Nephron progenitor cell (in vitro differentiated cells): ENCODE results near the gene PLIN4.

Experiments used
- DNase-seq: peaks from one replicate; pipeline ENCODE4 v3.0.0; 2021
- H3K27ac Mint-ChIP-seq: 2 replicates; pipeline ENCODE4 v1.8.0; 2021; ENCODE audit warnings: mild to moderate bottlenecking, moderate library complexity, mixed read lengths
- H3K27me3 Mint-ChIP-seq: 2 replicates; pipeline ENCODE4 v1.8.0; 2021; ENCODE audit warnings: mild to moderate bottlenecking, low read depth, mixed read lengths; ENCODE audit not compliant: poor library complexity
- H3K36me3 Mint-ChIP-seq: 2 replicates; pipeline ENCODE4 v1.8.0; 2021; ENCODE audit warnings: low read depth, mixed read lengths
- H3K4me1 Mint-ChIP-seq: 2 replicates; pipeline ENCODE4 v1.8.0; 2021; ENCODE audit warnings: mixed read lengths
- H3K4me3 Mint-ChIP-seq: 2 replicates; pipeline ENCODE4 v1.8.0; 2021; ENCODE audit warnings: mild to moderate bottlenecking, moderate library complexity, mixed read lengths
- H3K9me3 Mint-ChIP-seq: 2 replicates; pipeline ENCODE4 v1.8.0; 2021; ENCODE audit warnings: mild to moderate bottlenecking, moderate library complexity, mixed read lengths
- TF ChIP-seq, protein P1 (sequence below): fragments of 200-600 bp; sonication (generic); IDR thresholded peaks from 2 replicates; pipeline ENCODE4 v1.5.0; 2021; ENCODE audit warnings: antibody characterized with exemption

PLIN4 gene

DNA sequence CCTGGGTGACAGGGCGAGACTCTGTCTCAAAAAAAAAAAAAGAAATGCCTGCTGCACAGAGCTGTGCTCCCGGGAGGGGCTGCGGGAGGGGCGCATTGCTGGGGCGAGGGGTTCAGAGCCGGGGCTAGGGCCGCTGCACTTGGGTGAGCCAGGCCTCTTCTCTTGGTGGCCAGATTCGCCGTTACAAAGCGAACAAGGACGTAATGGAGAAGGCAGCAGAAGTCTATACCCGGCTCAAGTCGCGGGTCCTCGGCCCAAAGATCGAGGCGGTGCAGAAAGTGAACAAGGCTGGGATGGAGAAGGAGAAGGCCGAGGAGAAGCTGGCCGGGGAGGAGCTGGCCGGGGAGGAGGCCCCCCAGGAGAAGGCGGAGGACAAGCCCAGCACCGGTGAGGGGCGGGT lies 19.0 kb downstream of the PLIN4 start:
- no peak for DNase-seq
- H3K9me3 Mint-ChIP-seq, result no peaks in the 10 kb centered on the region
- peak overlapping the region; percentile 81 for H3K27ac Mint-ChIP-seq
- TF ChIP-seq, protein P1, sequence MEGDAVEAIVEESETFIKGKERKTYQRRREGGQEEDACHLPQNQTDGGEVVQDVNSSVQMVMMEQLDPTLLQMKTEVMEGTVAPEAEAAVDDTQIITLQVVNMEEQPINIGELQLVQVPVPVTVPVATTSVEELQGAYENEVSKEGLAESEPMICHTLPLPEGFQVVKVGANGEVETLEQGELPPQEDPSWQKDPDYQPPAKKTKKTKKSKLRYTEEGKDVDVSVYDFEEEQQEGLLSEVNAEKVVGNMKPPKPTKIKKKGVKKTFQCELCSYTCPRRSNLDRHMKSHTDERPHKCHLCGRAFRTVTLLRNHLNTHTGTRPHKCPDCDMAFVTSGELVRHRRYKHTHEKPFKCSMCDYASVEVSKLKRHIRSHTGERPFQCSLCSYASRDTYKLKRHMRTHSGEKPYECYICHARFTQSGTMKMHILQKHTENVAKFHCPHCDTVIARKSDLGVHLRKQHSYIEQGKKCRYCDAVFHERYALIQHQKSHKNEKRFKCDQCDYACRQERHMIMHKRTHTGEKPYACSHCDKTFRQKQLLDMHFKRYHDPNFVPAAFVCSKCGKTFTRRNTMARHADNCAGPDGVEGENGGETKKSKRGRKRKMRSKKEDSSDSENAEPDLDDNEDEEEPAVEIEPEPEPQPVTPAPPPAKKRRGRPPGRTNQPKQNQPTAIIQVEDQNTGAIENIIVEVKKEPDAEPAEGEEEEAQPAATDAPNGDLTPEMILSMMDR, result no peak
- H3K4me3 Mint-ChIP-seq, result no peak overlapping the region
- H3K36me3 Mint-ChIP-seq, result peaks cover 4% of the 10 kb centered on the region
- H3K4me1 Mint-ChIP-seq, result no peaks in the 10 kb centered on the region
- no peaks in the 10 kb centered on the region for H3K27me3 Mint-ChIP-seq

DNA sequence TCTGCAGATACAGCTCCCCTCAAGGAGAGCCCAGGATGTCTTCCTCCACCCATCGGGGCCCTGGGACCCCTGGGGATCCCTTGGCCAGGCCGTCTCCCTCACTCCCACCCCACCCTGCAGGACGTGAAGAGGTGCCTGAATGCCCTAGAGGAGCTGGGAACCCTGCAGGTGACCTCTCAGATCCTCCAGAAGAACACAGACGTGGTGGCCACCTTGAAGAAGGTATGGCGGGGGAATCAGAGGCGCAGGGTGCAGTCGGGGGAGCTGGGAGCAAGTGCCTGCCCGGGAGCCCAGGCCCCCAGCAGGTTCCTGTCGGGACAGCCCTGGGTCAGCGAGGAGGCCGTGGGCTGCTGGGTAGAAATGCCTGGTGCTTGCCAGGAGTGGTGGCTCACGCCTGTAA lies 19.6 kb downstream of the PLIN4 start:
- no peak for DNase-seq
- Mint-ChIP-seq H3K27me3 (no peaks in the 10 kb centered on the region), H3K9me3 (no peaks in the 10 kb centered on the region), H3K36me3 (peaks cover 4% of the 10 kb centered on the region), H3K4me1 (no peaks in the 10 kb centered on the region), H3K27ac (no peak overlapping the region), H3K4me3 (no peak overlapping the region)
- TF ChIP-seq, protein P1, result no peak

GRCh38 chr19:4497770-4498389 lies 20.4 kb downstream of the PLIN4 start:
- H3K9me3 Mint-ChIP-seq, result no peaks in the 10 kb centered on the region
- peaks cover 4% of the 10 kb centered on the region for H3K36me3 Mint-ChIP-seq
- H3K4me1 Mint-ChIP-seq, result no peaks in the 10 kb centered on the region
- H3K27ac Mint-ChIP-seq, result no peak overlapping the region
- H3K4me3 Mint-ChIP-seq, result no peak overlapping the region
- no peaks in the 10 kb centered on the region for H3K27me3 Mint-ChIP-seq
- TF ChIP-seq, protein P1, result no peak
- DNase-seq, result no peak

DNA sequence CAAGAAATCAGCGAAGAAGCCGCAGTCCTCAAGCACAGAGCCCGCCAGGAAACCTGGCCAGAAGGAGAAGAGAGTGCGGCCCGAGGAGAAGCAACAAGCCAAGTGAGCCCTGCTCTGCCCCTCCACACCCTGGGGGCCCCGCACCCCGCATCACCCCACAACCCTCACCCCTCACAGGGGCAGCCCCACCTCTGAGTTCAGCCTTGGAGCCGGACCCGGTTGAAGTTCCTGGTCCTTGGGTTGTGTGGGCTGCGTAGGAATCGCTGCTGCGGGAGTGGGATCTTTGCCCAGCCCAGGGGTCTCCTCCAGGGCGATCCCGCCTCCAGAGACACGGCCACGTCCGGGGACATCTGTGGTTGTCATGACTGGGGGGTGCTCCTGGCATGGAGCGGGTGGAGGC lies 22.0 kb downstream of the PLIN4 start:
- Mint-ChIP-seq H3K4me3 (no peak overlapping the region), H3K27ac (no peak overlapping the region), H3K36me3 (peaks cover 4% of the 10 kb centered on the region), H3K9me3 (no peaks in the 10 kb centered on the region), H3K27me3 (no peaks in the 10 kb centered on the region), H3K4me1 (no peaks in the 10 kb centered on the region)
- TF ChIP-seq, protein P1, result no peak
- no peak for DNase-seq

- H3K9me3 Mint-ChIP-seq, result no peaks in the 10 kb centered on the region
- peaks cover 4% of the 10 kb centered on the region for H3K36me3 Mint-ChIP-seq
- no peaks in the 10 kb centered on the region for H3K4me1 Mint-ChIP-seq
- TF ChIP-seq, protein P1, result no peak
- DNase-seq, result no peak
- no peak overlapping the region for H3K4me3 Mint-ChIP-seq
- H3K27me3 Mint-ChIP-seq, result no peaks in the 10 kb centered on the region
- H3K27ac Mint-ChIP-seq, result no peak overlapping the region
These were observed 22.8 kb downstream of the PLIN4 start for GRCh38 chr19:4495471-4495870.

DNA sequence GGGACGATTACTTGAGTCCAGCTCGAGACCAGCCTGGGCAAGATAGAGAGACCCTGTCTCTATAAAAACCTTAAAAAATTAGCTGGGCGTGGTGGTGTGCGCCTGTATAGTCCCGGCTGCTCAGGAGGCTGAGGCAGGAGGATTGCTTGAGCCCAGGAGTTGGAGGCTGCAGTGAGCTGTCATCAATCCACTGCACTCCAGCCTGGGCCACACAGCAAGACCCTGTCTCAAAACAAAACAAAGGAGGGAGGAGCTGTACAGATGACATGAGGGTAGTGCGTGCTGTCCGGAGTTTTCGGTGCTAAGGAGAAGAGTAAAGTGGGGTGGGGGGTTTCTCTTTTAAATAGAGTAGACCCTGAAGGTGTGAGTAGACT lies 23.6 kb downstream of the PLIN4 start:
- Mint-ChIP-seq H3K27ac (no peak overlapping the region), H3K4me3 (no peak overlapping the region), H3K4me1 (no peaks in the 10 kb centered on the region), H3K27me3 (no peaks in the 10 kb centered on the region), H3K9me3 (no peaks in the 10 kb centered on the region), H3K36me3 (peaks cover 4% of the 10 kb centered on the region)
- DNase-seq, result no peak
- TF ChIP-seq, protein P1, result no peak
